SKM-1 treated with dmso at 0.1 percent for 144 hours (cell line): ENCODE data around the gene CLCN1.

Source experiments
- DNase-seq: peaks from one replicate; lab custom pipeline; 2025; ENCODE audit not compliant: unreplicated experiment; lab: John Stamatoyannopoulos, UW

Gene CLCN1

GRCh38 chr7:143395187-143396149 is 79.6 kb downstream of the CLCN1 start:
- DNase-seq: no peak

- no peak for DNase-seq
These were observed 80.3 kb downstream of the CLCN1 start for GRCh38 chr7:143396182-143396581.

GRCh38 chr7:143396625-143397556 is 81.0 kb downstream of the CLCN1 start:
- DNase-seq: no peak

- DNase-seq: no peak
These were observed 82.0 kb downstream of the CLCN1 start for GRCh38 chr7:143397710-143398530.

GRCh38 chr7:143398616-143399015 is 82.7 kb downstream of the CLCN1 start:
- no peak for DNase-seq

- DNase-seq: no peak
These were observed 83.2 kb downstream of the CLCN1 start for GRCh38 chr7:143399151-143399550.

GRCh38 chr7:143399642-143400041 is 83.7 kb downstream of the CLCN1 start:
- DNase-seq: no peak

- DNase-seq: no peak
These were observed 85.4 kb downstream of the CLCN1 start for GRCh38 chr7:143401265-143401664.
